Endothelial cell of umbilical vein (primary cell): ENCODE data around the gene SLC52A1.

Experiments
- GATA2 ChIP-seq: IDR thresholded peaks from 2 replicates; pipeline ENCODE4 v1.7.0; 2011; ENCODE audit warnings: low read depth, mild to moderate bottlenecking, moderate library complexity, mixed read lengths, low read length; ENCODE audit not compliant: insufficient read length, insufficient read depth
- TF ChIP-seq, protein P1 (sequence below), 2 donors: IDR thresholded peaks; 1 replicate in 1 of 2; 2 replicates in 1 of 2; pipeline ENCODE4 v1.5.1; 2011; ENCODE audit warnings: low read length in 2 of 2, mild to moderate bottlenecking in 2 of 2, moderate library complexity in 2 of 2, control low read depth in 1 of 2, inconsistent platforms in 1 of 2, low read depth in 1 of 2; ENCODE audit not compliant: insufficient read depth in 1 of 2; ENCODE audit errors: extremely low read depth in 1 of 2

- no peak for TF ChIP-seq GATA2
- TF ChIP-seq, protein P1, sequence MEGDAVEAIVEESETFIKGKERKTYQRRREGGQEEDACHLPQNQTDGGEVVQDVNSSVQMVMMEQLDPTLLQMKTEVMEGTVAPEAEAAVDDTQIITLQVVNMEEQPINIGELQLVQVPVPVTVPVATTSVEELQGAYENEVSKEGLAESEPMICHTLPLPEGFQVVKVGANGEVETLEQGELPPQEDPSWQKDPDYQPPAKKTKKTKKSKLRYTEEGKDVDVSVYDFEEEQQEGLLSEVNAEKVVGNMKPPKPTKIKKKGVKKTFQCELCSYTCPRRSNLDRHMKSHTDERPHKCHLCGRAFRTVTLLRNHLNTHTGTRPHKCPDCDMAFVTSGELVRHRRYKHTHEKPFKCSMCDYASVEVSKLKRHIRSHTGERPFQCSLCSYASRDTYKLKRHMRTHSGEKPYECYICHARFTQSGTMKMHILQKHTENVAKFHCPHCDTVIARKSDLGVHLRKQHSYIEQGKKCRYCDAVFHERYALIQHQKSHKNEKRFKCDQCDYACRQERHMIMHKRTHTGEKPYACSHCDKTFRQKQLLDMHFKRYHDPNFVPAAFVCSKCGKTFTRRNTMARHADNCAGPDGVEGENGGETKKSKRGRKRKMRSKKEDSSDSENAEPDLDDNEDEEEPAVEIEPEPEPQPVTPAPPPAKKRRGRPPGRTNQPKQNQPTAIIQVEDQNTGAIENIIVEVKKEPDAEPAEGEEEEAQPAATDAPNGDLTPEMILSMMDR (IDR thresholded peaks at IDR 0.05; ENCODE audit: extremely low read depth in 1 of 2, insufficient read depth in 1 of 2, low read depth in 1 of 2, low read length in 2 of 2), result no peak
Measured at GRCh38 chr17:5027916-5028315, 7.3 kb downstream of the SLC52A1 start.
